Measurements from ENCODE around the gene WT1.

WT1 gene

GRCh38 chr11:32420937-32421901, 14.1 kb downstream of the WT1 start:
- Histone ChIP-seq H3K27ac (no peak overlapping the region), H2AFZ (no peak overlapping the region), H3K9ac (no peak overlapping the region), H3K4me1 (no peaks in the 10 kb centered on the region), H3K4me2 (ENCODE audit: low read length) (no peak overlapping the region), H3K79me2 (no peaks in the 10 kb centered on the region), H3K9me3 (ENCODE audit: control insufficient read depth, low read length) (no peaks in the 10 kb centered on the region), H3K36me3 (ENCODE audit: control insufficient read depth, insufficient read depth, low read length) (no peaks in the 10 kb centered on the region), H3K4me3 (ENCODE audit: low read depth, low read length) (no peak overlapping the region), H3K27me3 (ENCODE audit: control insufficient read depth, insufficient read depth, low read length) (no peaks in the 10 kb centered on the region)
- no peak for TF ChIP-seq CTCF (IDR thresholded peaks at IDR 0.05)

GRCh38 chr11:32420139-32420538, 15.2 kb downstream of the WT1 start:
- TF ChIP-seq CTCF (IDR thresholded peaks at IDR 0.05) = no peak
- Histone ChIP-seq H3K27ac (no peak overlapping the region), H2AFZ (no peak overlapping the region), H3K79me2 (no peaks in the 10 kb centered on the region), H3K4me1 (no peaks in the 10 kb centered on the region), H3K36me3 (ENCODE audit: control insufficient read depth, insufficient read depth, low read length) (no peaks in the 10 kb centered on the region), H3K9me3 (ENCODE audit: control insufficient read depth, low read length) (no peaks in the 10 kb centered on the region), H3K4me3 (ENCODE audit: low read depth, low read length) (no peak overlapping the region), H3K27me3 (ENCODE audit: control insufficient read depth, insufficient read depth, low read length) (no peaks in the 10 kb centered on the region), H3K4me2 (ENCODE audit: low read length) (no peak overlapping the region), H3K9ac (no peak overlapping the region)

- Histone ChIP-seq H3K79me2 (no peaks in the 10 kb centered on the region), H2AFZ (no peak overlapping the region), H3K4me3 (ENCODE audit: low read depth, low read length) (no peak overlapping the region), H3K27me3 (ENCODE audit: control insufficient read depth, insufficient read depth, low read length) (no peaks in the 10 kb centered on the region), H3K9ac (no peak overlapping the region), H3K4me1 (no peaks in the 10 kb centered on the region), H3K27ac (no peak overlapping the region), H3K9me3 (ENCODE audit: control insufficient read depth, low read length) (no peaks in the 10 kb centered on the region), H3K36me3 (ENCODE audit: control insufficient read depth, insufficient read depth, low read length) (no peaks in the 10 kb centered on the region), H3K4me2 (ENCODE audit: low read length) (no peak overlapping the region)
- no peak for TF ChIP-seq CTCF (IDR thresholded peaks at IDR 0.05)
Measured at GRCh38 chr11:32418836-32419235, 16.5 kb downstream of the WT1 start.

- no peak for TF ChIP-seq CTCF (IDR thresholded peaks at IDR 0.05)
- no peaks in the 10 kb centered on the region for H3K27me3 ChIP-seq (ENCODE audit: control insufficient read depth, insufficient read depth, low read length)
Measured at GRCh38 chr11:32417806-32418205, 17.5 kb downstream of the WT1 start.

GRCh38 chr11:32416301-32416700, 19.0 kb downstream of the WT1 start:
- H3K4me3 ChIP-seq (ENCODE audit: low read depth, low read length) = no peak overlapping the region
- H3K4me2 ChIP-seq (ENCODE audit: low read length) = no peak overlapping the region
- no peak for TF ChIP-seq CTCF (IDR thresholded peaks at IDR 0.05)
- no peak overlapping the region for H3K9ac ChIP-seq
- no peaks in the 10 kb centered on the region for H3K27me3 ChIP-seq (ENCODE audit: control insufficient read depth, insufficient read depth, low read length)
- no peaks in the 10 kb centered on the region for H3K79me2 ChIP-seq
- no peaks in the 10 kb centered on the region for H3K9me3 ChIP-seq (ENCODE audit: control insufficient read depth, low read length)
- no peak overlapping the region for H3K27ac ChIP-seq
- H3K4me1 ChIP-seq = no peaks in the 10 kb centered on the region
- H3K36me3 ChIP-seq (ENCODE audit: control insufficient read depth, insufficient read depth, low read length) = no peaks in the 10 kb centered on the region
- no peak overlapping the region for H2AFZ ChIP-seq

More at GRCh38 chr11:32417806-32418205, 17.5 kb downstream of the WT1 start:
- Histone ChIP-seq H3K27ac (no peak overlapping the region), H3K4me3 (ENCODE audit: low read depth, low read length) (no peak overlapping the region), H2AFZ (no peak overlapping the region), H3K9me3 (ENCODE audit: control insufficient read depth, low read length) (no peaks in the 10 kb centered on the region), H3K36me3 (ENCODE audit: control insufficient read depth, insufficient read depth, low read length) (no peaks in the 10 kb centered on the region), H3K79me2 (no peaks in the 10 kb centered on the region), H3K4me2 (ENCODE audit: low read length) (no peak overlapping the region), H3K9ac (no peak overlapping the region), H3K4me1 (no peaks in the 10 kb centered on the region)
